Chondrocyte (in vitro differentiated cells): ENCODE measurements around the gene GNA12. TPM values are rescaled to one million over a fixed set of nuclear protein-coding genes. Genes with fewer than 3 reads are reported as not detected.
"Not testable (repeated sequence)": the region's sequence is repeated elsewhere in the genome, so short reads cannot be mapped to it uniquely, and the experiment has no call there.

Experiments used
- DNase-seq: peaks from one replicate; pipeline ENCODE4 v3.0.0; 2021; ENCODE audit warnings: mixed read lengths, low spot score
- H3K27ac Mint-ChIP-seq: one replicate; pipeline ENCODE4 v1.8.0; 2021; ENCODE audit warnings: mild to moderate bottlenecking, moderate library complexity, mixed read lengths; ENCODE audit not compliant: unreplicated experiment
- H3K27me3 Mint-ChIP-seq: 2 replicates; pipeline ENCODE4 v1.8.0; 2021; ENCODE audit warnings: low read depth, mixed read lengths
- H3K36me3 Mint-ChIP-seq: 2 replicates; pipeline ENCODE4 v1.8.0; 2021; ENCODE audit warnings: low read depth, mixed read lengths
- H3K4me1 Mint-ChIP-seq: 2 replicates; pipeline ENCODE4 v1.8.0; 2021; ENCODE audit warnings: low read depth, mild to moderate bottlenecking, mixed read lengths
- H3K4me3 Mint-ChIP-seq: one replicate; pipeline ENCODE4 v1.8.0; 2021; ENCODE audit warnings: mild to moderate bottlenecking, moderate library complexity, mixed read lengths; ENCODE audit not compliant: unreplicated experiment
- H3K9me3 Mint-ChIP-seq: 2 replicates; pipeline ENCODE4 v1.8.0; 2021; ENCODE audit warnings: low read depth, mixed read lengths
- total RNA-seq: library from RNA; stranded (reverse); gene quantifications from 3 replicates; pipeline ENCODE4 v1.2.1, GENCODE V29; 2021
- TF ChIP-seq, protein P1 (sequence below): fragments of 200-600 bp; sonication (generic); IDR thresholded peaks from 2 replicates; pipeline ENCODE4 v1.5.0; 2021; ENCODE audit warnings: antibody characterized with exemption, mild to moderate bottlenecking, moderate library complexity

The GNA12 gene
- total RNA-seq, 1 donor from 2014 or later, result 111 TPM

DNA sequence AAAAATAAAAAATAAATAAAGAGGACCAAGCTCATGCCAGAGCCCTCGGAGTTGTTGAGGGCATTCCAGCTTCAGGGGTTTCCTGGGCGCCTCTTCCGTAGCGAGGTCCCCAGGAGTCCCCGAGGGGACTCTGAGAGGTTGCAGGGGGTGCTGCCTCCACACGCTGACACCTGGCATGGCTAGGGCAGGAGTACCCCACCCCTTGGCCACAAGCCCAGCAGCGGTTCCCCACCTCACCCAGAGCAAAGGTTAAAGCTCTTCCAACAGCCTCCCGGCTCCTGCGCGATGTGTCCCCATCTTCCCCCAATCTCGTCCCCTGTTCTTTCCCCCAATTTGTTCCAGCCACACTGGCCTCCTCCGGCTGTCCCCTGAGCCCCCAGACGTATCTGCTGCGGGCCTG is 151.6 kb downstream of the GNA12 start:
- Mint-ChIP-seq H3K27me3 (no peaks in the 10 kb centered on the region), H3K4me3 (no peak overlapping the region), H3K9me3 (no peaks in the 10 kb centered on the region), H3K27ac (no peak overlapping the region), H3K4me1 (peaks cover 29% of the 10 kb centered on the region), H3K36me3 (no peaks in the 10 kb centered on the region)
- TF ChIP-seq, protein P1, sequence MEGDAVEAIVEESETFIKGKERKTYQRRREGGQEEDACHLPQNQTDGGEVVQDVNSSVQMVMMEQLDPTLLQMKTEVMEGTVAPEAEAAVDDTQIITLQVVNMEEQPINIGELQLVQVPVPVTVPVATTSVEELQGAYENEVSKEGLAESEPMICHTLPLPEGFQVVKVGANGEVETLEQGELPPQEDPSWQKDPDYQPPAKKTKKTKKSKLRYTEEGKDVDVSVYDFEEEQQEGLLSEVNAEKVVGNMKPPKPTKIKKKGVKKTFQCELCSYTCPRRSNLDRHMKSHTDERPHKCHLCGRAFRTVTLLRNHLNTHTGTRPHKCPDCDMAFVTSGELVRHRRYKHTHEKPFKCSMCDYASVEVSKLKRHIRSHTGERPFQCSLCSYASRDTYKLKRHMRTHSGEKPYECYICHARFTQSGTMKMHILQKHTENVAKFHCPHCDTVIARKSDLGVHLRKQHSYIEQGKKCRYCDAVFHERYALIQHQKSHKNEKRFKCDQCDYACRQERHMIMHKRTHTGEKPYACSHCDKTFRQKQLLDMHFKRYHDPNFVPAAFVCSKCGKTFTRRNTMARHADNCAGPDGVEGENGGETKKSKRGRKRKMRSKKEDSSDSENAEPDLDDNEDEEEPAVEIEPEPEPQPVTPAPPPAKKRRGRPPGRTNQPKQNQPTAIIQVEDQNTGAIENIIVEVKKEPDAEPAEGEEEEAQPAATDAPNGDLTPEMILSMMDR, result no peak
- DNase-seq, result no peak

DNA sequence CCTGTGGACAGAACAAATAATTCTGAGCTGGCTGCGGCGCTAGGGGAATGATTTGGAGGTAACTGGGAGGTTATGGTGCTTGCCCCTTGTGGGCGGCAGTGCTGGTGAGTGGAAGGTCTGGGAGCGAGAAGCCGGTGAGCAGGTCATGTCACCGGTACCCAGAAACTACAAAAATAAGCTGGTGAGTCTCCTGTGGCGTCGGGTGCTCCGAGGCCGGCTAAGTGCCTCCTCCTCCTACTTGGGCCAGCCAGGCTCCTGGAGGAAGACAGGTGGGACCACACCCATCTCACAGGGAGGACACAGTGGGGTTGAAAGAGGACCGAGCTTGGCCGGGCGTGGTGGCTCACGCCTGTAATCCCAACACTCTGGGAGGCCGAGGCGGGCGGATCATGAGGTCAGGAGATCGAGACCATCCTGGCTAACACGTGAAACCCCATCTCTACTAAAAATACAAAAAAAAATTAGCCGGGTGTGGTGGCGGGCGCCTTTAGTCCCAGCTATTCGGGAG is 152.1 kb downstream of the GNA12 start:
- not testable (repeated sequence) for H3K9me3 Mint-ChIP-seq, DNase-seq, H3K36me3 Mint-ChIP-seq, H3K4me3 Mint-ChIP-seq, H3K27me3 Mint-ChIP-seq
- Mint-ChIP-seq H3K27ac (peak overlapping the region; percentile 59), H3K4me1 (peaks cover 34% of the 10 kb centered on the region)

DNA sequence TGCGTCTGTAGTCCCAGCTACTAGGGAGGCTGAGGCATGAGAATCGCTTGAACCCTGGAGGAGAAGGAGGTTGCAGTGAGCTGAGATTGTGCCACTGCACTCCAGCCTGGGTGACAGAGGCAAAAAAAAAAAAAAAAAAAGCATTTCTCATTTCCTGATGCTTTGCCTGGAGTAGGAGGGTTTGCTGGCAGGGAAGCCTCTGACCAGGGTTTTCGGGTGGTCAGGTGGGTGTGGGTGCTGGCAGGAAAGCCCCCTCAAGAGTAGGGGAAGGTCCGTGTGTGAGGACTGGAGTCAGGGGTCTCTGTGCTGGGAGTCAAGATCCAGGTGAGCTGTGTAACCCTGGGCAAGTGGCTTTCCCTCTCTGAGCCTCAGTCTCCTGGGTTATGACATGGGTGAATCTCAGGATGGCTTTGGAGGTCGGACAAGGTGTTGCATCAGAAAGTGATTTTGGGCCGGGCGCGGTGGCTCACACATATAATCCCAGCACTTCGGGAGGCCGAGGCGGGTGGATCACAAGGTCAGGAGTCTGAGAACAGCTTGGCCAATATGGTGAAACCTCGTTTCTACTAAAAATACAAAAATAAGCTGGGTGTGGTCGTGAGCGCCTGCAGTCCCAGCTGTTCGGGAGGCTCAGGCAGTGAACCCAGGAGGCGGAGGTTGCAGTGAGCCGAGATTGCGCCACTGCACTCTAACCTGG is 152.9 kb downstream of the GNA12 start:
- DNase-seq, result no peak
- TF ChIP-seq, protein P1, result no peak
- Mint-ChIP-seq H3K4me3 (no peak overlapping the region), H3K9me3 (no peaks in the 10 kb centered on the region), H3K36me3 (no peaks in the 10 kb centered on the region), H3K4me1 (peaks cover 34% of the 10 kb centered on the region), H3K27me3 (no peaks in the 10 kb centered on the region), H3K27ac (peak overlapping the region; percentile 74)

DNA sequence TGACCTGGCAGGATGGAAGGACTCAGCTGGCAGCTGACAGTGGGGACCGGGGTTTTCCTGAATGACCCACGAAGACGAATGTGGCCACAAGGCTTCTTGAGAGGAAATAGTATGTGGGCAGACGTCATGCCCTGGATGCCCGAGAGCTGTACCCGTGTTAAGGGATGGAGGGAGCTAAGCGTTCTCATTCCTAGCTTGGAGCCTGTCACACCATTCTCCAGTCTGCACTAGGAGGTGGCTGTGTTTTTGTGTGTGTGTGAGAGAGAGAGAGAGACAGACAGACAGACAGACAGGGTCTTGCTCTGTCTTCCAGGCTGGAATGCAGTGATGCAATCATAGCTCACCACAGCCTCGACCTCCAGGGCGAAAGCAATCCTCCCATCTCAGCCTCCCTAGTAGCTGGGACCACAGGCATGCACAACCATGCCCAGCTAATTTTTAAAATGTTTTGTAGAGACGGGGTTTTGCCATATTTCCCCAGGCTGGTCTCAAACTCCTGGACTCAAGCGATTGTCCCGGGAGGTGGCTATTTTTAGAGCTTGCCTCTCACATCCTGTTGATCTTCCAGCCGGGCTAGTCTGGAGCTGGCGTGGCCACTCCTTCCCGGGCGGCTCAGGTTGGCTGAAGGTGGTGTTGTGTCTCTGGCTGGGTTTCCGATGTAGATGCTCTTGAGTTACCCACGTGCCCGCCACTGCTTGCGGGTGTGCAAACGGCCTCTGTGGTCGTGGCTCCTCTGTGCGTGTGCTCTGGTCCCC is 154.0 kb downstream of the GNA12 start:
- TF ChIP-seq, protein P1, result peak; percentile 10

GRCh38 chr7:2689343-2689847 is 154.7 kb downstream of the GNA12 start:
- Mint-ChIP-seq H3K9me3 (no peaks in the 10 kb centered on the region), H3K27me3 (no peaks in the 10 kb centered on the region), H3K4me3 (peak overlapping the region; percentile 66), H3K27ac (peak overlapping the region; percentile 87), H3K4me1 (peaks cover 34% of the 10 kb centered on the region), H3K36me3 (no peaks in the 10 kb centered on the region)
- no peak for DNase-seq
- TF ChIP-seq, protein P1, result no peak

More for the DNA sequence above, 154.0 kb downstream of the GNA12 start:
- Mint-ChIP-seq H3K27me3 (no peaks in the 10 kb centered on the region), H3K36me3 (no peaks in the 10 kb centered on the region), H3K9me3 (no peaks in the 10 kb centered on the region), H3K27ac (peak overlapping the region; percentile 87), H3K4me3 (peak overlapping the region; percentile 20), H3K4me1 (peaks cover 34% of the 10 kb centered on the region)
- DNase-seq, result no peak
